Kidney tubule cell (primary cell): ENCODE measurements around the gene COL8A2.
"Not testable (repeated sequence)": the region's sequence is repeated elsewhere in the genome, so short reads cannot be mapped to it uniquely, and the experiment has no call there.

Experiments used
- DNase-seq: peaks from one replicate; pipeline ENCODE4 v3.0.0-alpha.2; 2018; ENCODE audit warnings: low spot score

The COL8A2 gene

DNA sequence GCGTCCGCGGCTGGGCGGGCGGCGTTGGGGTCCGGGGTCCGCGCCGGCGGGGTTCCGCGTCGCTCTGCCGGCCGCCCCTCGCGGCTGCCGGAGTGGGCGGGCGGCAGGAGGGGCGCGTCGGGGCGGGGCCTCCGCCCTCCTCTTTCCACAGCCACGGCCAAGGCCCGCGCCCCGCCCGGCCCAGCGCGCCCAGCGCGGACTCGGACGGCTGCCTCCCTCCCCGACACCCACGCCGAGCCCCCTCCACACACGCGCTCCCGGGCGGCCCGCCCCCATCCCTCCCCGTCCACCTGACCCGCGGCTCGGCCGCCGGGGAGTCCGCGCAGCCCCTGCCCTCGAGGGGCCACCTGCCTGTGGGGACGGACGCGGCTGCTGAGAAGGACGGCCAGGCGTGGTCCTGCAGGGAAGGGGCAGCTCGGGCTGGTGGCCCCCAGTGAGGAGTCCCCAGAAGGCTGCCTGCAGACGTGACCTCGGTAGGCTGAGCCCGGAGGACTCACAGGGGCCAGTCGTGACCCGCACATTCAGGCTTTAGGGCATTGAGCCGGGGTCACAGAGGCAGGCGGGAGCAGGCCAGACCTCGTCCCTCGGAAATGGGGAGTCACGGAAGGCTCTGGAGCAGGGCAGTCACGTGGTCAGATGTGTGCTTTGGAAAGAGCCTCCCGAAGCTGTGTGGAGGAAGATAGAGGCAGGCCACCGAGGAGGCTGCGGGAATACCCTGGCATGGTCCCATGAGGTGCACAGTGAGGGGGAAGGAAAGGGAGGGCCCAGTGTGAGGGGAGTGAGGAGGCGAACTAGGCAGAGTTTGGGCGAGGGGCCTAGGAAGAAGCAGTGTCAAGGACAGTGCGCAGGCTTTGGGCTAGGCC lies at the start of gene COL8A2:
Gene COL8A2, minus strand, starts transcription at position 94 of the 863 bp plus-strand sequence. CDS start 24,980 bp downstream, outside the sequence.
- DNase-seq: no peak

DNA sequence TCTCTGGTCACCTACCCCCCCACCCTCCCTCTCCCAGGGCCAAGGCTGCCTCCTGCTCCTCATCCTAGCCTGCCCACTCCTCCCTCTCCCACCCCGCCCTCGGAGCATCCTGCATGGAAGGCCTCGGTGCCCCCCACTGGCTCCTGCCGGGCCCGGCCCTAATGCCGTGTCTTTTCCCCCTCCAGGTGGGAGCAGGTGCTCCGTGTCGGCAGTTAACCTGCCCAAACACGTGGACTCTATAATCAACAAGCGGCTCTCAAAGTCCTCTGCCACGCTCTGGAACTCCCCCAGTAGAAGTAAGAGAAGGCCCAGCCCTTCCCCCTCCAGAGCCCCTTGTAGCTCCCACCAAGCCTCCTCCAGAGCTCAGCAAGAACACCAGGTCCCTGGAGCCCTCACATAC lies 49.7 kb upstream of the COL8A2 start:
- DNase-seq: no peak

DNA sequence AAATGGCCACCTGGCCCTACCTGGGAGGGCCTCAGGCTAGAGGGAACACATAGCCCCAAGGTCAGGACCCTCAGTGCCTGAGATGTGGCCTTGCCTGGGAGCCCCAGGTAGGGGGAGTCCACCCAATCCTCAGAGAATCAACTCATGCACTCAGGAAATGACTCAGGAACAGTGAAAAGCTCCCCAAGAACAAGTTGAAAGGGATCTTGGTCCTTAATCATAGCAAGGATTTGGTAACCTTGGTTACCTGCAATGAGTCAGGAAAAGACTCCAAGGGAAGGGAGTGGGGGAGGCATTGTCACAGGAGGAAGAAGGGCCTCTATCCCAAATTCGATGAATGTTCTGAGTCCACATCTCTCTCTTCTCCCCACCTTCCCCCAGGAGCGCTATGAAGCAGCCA lies 48.0 kb upstream of the COL8A2 start:
- peak; percentile 94 for DNase-seq

DNA sequence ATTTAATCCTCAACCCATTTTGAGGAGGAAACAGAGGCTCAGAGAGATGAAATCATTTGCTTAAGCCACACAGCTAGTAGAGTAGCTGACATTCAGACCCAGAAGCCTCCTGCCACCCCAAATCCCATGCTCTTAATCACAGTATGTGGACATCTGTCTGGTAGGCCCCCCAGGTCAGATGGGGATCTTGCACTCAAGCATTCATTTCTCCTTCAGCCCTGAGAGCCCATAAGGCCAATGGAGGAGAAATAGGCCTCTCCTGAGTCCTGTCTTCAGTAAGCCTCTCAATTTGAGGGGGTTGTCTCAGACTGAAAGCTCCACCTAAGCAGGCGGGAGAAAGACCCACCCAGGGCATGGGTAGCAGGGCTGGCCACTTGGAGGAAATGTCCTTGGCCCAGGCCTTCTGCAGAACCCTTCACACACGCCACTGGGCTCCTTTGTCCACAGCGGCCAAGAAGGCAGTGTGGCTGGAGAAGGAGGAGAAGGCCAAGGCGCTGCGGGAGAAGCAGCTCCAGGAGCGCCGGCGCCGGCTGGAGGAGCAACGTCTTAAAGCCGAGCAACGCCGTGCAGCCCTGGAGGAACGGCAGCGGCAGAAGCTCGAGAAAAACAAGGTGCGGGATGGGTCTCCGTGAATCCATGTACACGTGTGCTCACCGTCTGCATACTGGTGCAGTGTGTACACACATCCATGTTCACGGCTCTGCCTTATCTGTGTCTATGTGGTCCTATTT lies 47.2 kb upstream of the COL8A2 start:
- DNase-seq: no peak

DNA sequence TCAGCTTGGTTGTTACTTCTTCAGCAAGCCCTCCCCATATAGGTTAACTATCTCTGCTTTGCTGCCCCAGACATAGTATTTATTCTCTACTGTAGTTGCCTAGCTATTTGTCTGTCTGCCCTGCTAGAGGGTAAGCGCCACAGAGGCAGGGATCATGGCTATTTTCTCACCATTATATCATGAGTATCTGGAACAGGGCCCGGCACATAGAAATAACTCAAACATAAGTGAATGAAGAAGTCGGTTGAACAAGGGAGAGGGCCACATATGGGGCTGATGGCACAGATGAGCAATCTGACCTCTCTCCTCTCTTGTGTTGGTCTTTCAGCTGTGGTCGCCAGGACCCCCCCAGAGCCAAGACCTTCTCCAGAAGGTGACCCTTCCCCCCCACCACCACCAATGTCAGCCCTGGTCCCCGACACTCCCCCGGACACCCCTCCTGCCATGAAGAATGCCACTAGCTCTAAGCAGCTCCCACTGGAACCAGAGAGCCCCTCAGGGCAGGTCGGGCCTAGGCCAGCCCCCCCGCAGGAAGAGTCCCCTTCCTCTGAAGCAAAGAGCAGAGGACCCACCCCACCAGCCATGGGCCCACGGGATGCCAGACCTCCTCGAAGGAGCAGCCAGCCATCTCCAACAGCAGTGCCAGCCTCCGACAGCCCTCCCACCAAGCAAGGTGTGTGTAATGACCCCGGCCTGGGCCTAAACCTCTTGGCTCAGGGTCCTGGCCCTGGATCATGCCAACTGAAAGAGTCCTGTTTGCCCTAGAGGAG lies 45.8 kb upstream of the COL8A2 start:
- no peak for DNase-seq

DNA sequence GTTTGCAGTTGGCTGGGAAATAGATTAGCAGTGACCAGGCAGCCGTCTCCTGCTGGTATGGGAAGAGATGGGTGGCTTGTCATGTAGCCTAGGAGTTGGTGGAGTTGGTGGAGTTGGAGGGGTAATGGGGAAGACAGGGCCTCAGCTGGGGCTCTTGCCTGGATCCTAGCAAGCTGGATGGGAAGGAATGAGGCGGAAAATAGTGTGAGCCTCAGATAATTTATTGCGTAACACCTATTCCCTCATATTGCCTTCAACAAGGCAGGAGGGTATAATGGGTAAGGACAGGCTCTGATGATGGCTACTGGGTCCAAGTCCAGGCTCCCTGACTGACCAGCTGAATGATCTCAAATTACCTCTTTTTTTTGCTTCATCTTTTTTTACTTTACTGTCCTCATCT lies 43.5 kb upstream of the COL8A2 start:
- no peak for DNase-seq

DNA sequence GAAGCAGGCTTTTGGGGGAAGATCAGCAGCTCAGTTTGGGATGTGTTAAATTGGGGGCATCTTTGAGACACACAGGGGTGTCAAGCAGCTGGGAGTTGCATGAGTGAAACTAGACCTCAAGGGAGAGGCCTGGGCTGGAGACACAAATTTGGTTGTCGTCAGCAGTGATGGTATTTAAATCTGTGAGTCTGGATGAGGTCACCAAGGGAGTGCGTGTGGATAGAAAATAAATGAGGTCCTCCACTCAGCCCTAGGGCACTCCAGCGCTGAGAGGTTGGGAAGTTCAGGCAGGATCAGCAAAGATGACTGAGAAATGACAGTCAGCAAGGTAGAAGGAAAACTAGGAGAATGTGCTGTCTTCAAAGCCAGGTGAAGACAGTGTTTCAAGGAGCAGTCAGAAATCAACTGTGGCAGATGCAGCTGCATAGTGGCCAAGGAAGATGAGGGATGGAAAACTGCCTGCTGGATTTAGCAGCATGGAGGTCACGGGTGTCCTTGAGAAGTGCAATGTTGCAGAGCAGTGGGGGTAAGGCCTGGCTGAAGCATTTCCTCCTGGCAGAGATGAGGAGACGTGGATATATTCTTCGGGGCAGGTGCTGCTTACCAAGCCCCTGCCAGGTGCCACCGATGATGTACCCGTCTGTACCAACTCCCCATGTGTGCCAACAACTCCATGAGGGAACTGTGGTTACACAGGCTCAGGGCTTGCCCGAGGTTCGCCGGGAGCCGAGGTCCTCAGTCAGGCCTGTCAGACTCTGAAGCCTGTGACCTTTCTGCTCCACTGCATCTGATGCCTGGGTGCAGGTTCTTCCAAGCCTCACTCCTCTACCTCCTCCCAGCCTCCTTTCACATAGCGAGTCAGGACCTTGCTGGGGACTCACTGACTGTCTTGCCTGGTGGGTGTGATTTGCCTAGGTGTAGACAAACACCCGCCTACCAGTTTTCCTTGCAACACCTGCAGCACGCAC lies 42.2 kb upstream of the COL8A2 start:
- DNase-seq: peak; percentile 76

DNA sequence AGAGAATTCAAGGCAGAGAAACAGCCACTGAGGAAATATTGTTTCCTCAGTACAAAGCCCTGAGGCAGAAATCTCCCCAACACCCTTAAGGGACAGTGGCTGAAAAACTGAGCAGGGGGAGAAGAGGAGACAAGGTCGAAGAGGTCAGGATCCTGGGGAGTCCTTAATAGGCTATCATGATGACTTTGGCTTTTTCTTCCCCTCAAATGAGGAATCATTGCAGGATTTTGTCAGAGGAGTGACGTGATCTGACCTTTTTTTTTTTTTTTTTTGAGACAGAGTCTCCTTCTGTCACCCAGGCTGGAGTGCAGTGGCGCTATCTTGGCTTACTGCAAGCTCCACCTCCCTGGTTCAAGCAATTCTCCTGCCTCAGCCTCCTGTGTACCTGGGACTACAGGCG lies 41.1 kb upstream of the COL8A2 start:
- no peak for DNase-seq

DNA sequence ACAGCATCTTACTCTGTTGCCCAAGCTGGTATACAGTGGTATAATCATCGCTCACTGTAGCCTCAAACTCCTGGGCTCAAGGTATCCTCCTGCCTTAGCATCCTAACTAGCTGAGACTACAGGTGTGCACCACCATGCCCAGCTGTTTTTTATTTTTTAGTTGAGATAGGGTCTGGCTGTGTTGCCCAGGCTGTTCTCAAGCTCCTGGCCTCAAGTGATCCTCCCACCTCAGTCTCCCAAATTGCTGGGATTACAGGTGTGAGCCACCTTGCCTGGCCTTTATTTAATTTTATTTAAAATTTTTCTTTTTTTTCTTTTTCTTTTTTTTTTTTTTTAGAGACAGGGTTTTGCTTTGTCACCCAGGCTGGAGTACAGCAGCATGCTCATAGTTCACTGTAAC lies 40.1 kb upstream of the COL8A2 start:
- no peak for DNase-seq

DNA sequence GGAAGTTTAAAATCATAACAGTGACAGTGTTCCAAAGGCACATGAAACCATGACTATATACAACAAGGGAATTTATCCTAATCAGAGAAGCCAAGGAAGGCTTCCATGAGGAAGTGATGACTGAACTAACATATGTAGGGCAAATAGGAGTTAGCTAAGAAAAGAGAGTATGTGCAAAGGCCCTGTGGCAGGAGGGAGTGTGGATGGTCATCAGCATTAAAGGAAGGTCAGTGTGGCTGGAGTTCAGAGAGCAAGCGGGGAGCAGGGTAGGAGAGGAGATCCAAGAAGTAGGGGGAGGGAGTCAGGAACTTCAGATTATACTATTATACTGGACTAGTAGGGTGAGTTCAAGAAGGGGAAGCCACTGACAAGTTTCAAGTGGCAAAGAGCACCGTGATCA lies 39.3 kb upstream of the COL8A2 start:
- DNase-seq: no peak

DNA sequence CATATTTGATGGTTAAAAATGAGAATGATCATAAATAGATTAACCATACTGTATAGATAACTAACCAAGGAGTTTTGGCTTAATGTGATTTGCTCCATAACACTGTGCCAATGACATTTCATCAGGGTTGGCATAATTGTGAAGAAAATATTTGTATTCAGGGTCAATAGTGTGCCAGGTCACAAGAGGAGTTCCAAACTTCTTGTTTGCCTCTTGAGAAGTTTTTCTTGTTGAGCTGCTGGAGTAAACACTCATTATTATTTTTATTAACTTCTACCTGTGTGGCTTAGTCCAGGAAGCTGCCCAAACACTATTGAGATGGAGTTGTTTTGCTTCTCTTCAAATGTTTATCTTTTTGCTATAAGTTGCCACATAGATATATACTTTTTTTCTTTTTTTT lies 38.4 kb upstream of the COL8A2 start:
- DNase-seq: no peak

DNA sequence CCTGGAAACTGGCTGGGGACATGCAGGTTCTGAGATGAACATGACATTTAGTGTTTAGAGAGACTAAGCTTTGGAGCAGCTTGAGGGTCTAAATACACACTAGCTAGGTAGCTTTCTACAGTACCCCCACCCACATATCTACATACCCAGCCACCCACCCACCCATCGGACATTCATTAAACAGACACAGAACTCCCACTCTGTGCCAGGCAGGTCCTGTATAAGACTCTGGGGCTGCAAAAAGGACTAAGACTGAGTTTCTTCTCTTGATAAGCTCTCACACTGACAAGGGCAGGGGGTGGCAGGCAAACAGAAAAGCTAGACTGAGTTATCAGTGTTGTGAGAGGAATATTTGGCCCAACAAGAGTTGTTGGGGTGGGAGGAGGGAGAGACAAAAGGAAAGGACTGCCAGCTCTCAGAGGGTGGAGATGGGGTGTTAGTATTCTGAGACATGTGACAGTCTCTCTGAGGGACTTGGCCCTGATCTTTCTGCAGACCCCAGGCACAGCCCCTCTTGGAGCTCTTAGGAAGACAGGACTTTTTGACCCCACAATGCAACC lies 37.7 kb upstream of the COL8A2 start:
- DNase-seq: no peak

DNA sequence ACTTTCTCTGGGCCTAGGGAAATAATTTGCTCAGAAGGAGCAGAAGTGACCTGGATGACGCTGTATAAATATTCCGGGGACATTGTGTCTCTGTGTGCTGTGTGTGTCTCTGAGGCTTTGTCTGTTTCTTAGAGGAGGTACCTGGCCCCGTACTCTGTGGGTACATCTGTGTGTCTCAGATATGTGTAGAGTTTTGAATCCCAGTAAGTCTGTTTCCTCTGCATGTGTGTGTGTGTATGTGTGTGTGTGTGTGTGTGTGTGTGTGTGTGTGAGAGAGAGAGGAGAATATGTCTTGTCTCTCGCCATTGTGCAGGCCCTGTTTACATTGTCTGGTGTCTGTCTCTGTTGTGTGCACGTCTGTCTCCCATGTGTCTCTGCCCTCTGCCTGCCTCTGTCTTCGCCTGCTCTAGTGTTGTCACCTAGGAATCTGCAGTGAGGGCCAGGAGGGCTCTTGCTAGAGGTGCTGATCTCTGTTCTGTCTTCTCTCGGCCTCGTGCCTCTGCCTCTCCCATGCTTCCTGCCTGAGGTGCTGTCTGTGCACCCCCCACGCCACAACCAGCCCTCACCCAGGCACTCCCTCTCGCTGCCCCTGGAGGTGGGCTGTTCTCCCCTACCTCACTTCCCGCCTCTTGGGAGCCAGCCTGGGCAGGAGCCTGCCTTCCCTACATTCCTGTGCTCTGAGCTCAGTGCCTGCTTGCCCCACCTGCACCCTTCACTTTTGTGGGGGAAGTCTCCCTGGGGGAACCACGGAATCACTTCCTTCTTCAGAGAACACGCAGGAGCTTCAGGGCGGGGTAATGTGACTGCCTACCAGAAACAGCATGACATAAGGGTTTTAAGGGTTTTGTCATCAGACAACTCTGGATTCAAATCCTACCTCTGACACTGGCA lies 36.9 kb upstream of the COL8A2 start:
- DNase-seq: peak; percentile 97

DNA sequence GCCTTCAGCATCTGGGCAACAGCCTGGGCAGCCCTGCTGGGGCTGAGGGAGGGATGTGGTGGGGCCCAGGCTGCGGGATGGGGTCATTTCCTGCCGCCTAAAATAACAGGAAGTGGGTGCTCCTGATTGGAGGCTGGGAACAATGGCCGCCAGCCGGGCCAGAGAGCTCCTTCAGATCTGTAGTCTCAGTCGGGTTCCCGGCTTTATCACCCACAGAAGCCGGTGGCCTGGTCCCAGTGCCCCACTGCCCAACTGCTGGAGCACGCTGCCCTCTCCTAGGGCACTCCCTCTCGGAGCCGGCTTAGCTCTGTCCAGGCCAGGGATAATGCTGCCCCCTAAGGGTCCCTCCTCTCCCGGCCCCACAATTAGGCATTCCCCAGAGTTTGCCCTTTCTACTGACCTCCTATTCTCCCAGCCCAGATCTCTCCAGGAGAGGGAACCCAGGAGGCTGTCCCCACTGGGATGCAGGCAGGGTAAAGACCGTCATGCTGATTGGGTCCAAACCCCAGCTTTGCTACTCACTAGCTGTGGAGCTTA lies 36.0 kb upstream of the COL8A2 start:
- DNase-seq: peak; percentile 76

DNA sequence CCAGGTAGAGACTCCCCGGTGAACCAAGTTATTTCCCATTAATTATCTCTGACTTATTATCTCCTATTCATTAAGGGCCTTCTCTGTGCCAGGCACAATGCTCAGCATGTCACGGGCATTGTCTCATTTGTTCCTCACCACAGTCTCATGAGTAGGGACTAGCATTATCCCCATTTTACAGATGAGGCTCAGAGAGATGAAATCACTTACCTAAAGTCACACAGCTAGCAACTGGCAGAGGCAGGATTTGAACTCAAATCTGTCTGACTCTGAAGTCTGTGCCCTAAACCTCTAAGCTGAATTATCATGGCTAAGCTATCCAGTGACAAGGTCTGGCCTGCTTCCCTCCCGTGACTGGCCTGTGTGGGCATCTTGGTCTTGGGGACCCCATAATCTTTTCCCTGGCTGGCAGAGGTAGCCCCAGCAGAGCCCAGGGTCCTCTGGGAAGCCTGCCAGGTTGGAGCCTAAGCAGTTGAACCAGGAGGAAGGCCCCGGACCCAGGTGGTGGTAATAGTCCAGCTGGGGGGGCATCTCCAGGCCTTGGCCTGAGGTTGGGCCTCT lies 35.4 kb upstream of the COL8A2 start:
- no peak for DNase-seq

DNA sequence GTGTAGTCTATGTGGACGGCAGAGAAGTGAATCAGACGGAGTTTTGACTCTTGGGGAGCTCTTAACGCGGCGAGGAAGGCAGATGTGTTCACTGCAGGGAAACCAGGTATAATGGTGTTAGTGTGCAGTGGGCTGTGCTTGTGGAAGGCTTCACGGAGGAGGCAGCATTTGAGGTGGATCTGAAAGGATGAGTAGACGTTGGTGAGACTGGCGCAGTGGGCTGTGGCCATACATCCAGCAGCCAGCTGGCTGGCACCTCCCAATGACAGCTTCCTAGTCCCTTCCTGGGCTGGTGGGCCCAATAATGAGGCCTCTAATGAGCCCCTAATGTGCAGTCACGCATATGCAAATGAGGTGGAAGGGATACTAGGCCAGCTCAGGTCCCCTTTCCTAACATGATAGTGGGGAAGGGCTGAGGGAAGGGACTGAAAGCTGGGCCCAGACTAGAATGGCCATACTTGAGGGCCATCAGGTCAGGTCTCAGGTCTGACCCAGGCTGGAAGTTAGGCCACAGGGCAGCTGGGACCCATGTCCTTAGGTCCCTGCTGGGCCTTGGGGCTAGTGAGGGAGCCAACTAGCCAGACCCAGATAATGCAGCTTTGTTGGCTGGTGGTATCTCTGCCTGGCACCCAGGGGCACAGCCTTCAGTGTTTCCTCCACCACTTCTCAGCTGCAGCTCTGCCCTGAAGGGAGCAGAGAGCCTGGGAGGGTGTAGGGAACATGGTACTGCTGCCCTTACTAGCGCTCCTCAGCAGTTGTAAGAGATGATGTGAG lies 34.8 kb upstream of the COL8A2 start:
- DNase-seq: no peak

DNA sequence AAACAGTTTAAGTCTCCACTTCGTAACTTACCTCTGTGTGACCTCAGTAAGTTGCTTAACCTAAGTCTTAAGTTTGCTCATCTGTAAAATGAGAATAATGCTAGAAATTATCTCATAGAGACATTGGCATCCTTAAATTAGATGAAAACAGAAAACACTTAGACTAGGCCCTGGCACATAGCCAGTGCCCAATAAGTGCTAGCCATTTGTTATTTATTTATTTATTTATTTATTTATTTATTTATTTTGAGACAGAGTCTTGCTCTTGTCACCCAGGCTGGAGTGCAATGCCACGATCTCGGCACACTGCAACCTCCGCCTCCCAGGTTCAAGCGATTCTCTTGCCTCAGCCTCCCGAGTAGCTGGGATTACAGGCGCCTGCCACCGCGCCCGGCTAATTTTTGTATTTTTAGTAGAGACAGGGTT lies 33.8 kb upstream of the COL8A2 start:
- not testable (repeated sequence) for DNase-seq

DNA sequence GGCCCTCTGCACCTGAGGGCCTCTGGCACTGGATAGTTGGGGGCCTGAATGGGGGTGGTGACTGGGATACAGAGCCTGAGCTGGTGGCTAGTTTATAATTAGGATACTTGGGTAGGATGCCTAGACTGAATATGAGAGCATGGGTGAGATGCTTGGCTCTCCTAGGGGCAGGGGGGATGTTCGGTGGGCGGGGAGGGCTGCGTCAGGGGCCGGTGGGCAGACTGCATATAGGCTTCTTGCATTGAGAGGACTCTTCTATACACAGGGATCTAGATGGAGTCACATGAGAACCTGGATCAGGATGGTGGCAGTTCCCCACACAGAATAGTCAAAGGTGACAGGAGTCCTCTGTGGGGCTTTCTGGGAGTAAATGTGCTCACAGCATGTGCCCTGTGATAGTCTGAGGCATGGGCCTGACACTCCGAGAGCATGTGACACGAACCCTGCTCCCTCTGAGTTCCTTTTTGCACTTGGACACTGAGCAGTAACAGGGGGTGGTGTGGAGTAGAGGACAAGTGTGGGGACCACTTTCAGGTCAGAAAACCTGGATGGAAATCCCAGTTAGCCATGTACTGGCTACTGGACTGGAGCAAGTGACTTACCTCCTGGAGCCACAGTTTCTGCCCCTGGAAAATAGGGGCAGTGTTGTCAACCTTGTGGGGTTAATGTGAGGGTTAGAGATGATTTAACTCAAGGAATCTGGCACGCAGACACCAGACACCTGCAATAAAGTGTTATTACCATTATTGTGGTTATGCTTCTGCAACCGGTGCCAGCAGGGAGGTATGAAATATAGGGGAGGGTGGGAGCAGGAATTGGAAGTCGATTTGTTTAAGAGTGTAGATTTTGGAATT lies 33.2 kb upstream of the COL8A2 start:
- no peak for DNase-seq
